GM19372 (cell line): ENCODE data around the gene NLRC5.
A peak's percentile ranks its signal among the peaks of the same experiment; 100 is the strongest.
"Not testable (repeated sequence)": the region's sequence is repeated elsewhere in the genome, so short reads cannot be mapped to it uniquely, and the experiment has no call there.

Experiments
- ATAC-seq: cut with Tn5 transposase; IDR thresholded peaks from one replicate; pipeline ENCODE4 v1.9.1; 2021; ENCODE audit warnings: mild to moderate bottlenecking, low read depth, moderate library complexity; ENCODE audit not compliant: unreplicated experiment

NLRC5 gene

GRCh38 chr16:57041182-57042156, 52.1 kb downstream of the NLRC5 start:
- ATAC-seq, result no peak

GRCh38 chr16:57042157-57043111, 53.1 kb downstream of the NLRC5 start:
- ATAC-seq, result peak; percentile 65

GRCh38 chr16:57043248-57043647, 53.9 kb downstream of the NLRC5 start:
- no peak for ATAC-seq

GRCh38 chr16:57044931-57045693, 55.8 kb downstream of the NLRC5 start:
- no peak for ATAC-seq

- peak; percentile 30 for ATAC-seq
Observed at GRCh38 chr16:57045694-57046381, 56.5 kb downstream of the NLRC5 start.

GRCh38 chr16:57048095-57048494, 58.7 kb downstream of the NLRC5 start:
- no peak for ATAC-seq

- ATAC-seq, result no peak
Observed at GRCh38 chr16:57049678-57050077, 60.3 kb downstream of the NLRC5 start.

GRCh38 chr16:57051696-57052228, 62.4 kb downstream of the NLRC5 start:
- ATAC-seq, result no peak

GRCh38 chr16:57053206-57053605, 63.8 kb downstream of the NLRC5 start:
- no peak for ATAC-seq

GRCh38 chr16:57054338-57054737, 65.0 kb downstream of the NLRC5 start:
- ATAC-seq, result no peak

- no peak for ATAC-seq
Observed at GRCh38 chr16:57054771-57055170, 65.4 kb downstream of the NLRC5 start.

GRCh38 chr16:57055671-57056070, 66.3 kb downstream of the NLRC5 start:
- ATAC-seq, result no peak

- ATAC-seq, result no peak
Observed at GRCh38 chr16:57058291-57058861, 69.0 kb downstream of the NLRC5 start.

GRCh38 chr16:57060323-57061083, 71.1 kb downstream of the NLRC5 start:
- no peak for ATAC-seq

GRCh38 chr16:57061084-57061905, 71.9 kb downstream of the NLRC5 start:
- ATAC-seq, result no peak

- no peak for ATAC-seq
Observed at GRCh38 chr16:57062329-57062728, 73.0 kb downstream of the NLRC5 start.

- ATAC-seq, result not testable (repeated sequence)
Observed at GRCh38 chr16:57063189-57063588, 73.8 kb downstream of the NLRC5 start.

- ATAC-seq, result no peak
Observed at GRCh38 chr16:57064995-57065394, 75.6 kb downstream of the NLRC5 start.
